Stimulated activated naive CD4-positive, alpha-beta T cell treated with Interleukin-2 at 50 U/mL for 16 hours (primary cell): ENCODE results near the gene RAB20.
"Not testable (repeated sequence)": the region's sequence is repeated elsewhere in the genome, so short reads cannot be mapped to it uniquely, and the experiment has no call there.

Experiments
- DNase-seq: peaks from one replicate; lab custom pipeline; 2025; lab: John Stamatoyannopoulos, UW

The RAB20 gene

GRCh38 chr13:110509971-110510786 lies 51.3 kb downstream of the RAB20 start:
- DNase-seq, result no peak

DNA sequence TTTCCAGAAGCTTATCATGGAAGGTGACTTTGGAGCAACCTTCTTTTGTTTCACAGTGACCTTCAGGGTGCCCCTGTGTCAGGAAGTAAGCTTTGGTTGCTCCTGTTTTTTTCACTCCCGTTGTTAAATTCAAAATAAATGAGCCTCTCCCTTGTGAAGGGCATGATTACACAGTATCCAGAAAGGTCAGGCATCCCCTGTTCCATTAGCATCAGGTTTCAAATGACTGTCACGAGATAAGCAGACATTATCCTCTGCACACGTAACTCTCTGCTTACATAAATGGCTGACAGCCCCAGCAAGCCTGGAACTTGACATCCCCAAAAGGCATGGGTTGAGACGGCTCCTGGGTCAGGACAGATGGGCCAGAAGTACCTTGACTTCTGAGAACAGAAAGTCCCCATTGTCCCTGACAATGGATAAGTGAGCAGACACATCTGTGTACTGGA lies 52.0 kb downstream of the RAB20 start:
- no peak for DNase-seq

DNA sequence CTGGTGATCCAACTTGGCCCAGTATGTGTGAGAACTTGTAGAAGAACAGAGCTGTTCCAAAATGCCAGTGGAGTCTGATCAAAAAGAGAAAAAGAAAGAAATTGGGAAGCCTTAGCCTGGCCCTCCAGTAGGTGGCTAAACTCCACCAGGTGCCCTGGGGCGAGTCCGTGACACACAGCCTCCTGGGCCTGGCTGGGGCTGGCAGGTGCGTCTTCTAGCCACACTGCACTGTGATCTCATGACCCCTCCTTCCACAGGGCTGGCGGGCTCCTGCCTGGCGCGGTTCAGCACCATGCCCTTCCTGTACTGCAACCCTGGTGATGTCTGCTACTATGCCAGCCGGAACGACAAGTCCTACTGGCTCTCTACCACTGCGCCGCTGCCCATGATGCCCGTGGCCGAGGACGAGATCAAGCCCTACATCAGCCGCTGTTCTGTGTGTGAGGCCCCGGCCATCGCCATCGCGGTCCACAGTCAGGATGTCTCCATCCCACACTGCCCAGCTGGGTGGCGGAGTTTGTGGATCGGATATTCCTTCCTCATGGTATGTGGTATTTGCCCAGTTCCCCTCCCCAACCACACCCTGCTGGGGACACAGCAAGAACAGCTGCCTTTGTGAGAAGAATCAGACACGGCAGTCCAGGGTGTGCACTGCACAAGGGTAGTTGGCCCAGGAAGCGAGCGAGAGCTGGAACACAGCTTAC lies 53.7 kb downstream of the RAB20 start:
- DNase-seq, result no peak

DNA sequence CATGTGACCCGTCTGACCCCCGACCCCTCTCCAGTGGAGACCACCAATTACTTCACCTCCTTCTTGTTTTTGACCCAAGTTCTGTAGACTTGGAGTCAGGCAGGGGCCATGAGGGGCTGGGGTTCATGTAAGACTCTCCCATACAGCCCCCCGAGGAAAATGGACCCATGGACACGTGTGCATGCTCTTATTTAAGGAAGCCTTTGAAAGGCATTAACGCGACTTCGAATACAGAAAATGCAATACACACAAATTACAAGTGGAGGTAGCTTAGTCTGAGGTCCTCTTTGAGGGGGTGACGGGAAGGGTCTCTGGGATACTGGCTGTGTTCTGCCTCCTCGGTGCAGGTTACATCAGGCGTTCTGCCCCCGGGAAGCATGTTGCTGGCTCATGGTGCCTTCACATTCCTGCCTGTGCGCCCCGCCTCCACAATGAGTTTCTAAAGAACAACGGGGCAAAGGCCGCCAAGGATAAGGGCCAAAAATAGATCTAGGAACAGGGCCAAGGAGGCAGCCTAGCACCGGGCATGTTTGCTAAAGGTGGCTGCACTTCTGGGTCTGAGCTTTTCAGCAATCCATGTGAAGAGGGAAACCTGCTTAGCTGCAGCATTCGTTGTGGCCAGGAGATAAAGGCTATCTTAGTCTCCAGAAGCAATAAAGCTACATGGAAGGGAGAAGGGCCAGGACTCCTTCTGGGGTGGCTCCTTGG lies 54.5 kb downstream of the RAB20 start:
- no peak for DNase-seq

GRCh38 chr13:110506396-110506795 lies 55.1 kb downstream of the RAB20 start:
- no peak for DNase-seq

- DNase-seq, result no peak
These were observed 55.9 kb downstream of the RAB20 start for GRCh38 chr13:110505594-110505993.

DNA sequence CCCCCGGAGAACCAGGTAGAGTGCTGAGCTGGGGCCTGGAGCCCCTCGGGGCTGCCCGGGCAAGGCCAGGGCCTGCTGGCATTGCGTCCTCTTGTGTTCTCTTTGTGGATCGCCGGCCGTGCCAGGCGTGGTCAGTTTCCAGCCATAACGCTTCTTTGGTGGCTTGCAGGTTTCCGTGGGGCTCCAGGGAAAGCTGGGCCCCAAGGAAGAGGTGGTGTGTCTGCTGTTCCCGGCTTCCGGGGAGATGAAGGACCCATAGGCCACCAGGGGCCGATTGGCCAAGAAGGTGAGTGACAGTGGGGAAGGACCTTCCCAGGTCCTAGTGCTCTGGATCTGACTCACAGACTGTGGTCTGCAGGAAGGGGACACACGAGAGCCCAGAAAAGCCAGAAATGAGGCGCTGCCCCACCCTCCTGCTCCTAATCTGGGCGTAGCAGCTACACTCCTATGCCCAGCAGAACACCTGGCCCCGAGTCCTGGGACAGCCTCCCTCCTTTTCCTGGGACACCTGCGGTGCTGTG lies 57.5 kb downstream of the RAB20 start:
- DNase-seq, result no peak

DNA sequence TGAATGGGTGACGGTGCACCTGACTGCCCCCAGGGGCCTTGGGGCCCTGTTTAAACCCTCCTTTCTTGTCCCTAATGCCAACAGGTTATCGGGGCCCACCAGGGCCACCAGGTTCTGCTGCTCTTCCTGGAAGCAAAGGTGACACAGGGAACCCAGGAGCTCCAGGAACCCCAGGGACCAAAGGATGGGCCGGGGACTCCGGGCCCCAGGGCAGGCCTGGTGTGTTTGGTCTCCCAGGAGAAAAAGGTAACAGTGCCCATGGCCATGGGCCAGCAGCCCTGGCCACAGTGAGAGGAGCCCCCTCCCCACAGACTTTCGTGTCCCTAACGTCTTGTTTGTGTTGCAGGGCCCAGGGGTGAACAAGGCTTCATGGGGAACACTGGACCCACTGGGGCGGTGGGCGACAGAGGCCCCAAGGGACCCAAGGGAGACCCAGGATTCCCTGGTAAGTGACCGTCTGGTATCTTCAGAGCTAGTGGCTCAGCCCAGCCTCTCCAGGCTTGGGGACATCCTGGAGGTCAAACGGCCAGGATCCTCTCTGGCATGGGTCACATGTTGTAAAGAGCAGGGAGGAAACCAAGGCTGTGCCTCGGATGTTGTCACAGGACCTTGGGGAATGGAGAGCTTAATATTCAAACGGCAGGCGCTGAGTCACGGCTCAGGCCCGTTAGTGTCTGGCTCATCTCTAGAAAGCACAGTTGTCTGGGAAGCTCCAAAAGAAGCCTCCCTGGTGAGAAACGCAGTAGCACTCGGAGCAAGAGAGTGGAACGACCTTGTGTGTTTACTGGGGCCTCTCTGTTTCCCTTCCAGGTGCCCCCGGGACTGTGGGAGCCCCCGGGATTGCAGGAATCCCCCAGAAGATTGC lies 58.3 kb downstream of the RAB20 start:
- DNase-seq, result no peak

- DNase-seq, result no peak
These were observed 60.3 kb downstream of the RAB20 start for GRCh38 chr13:110501188-110501587.

- DNase-seq, result no peak
These were observed 61.2 kb downstream of the RAB20 start for GRCh38 chr13:110500341-110500740.

DNA sequence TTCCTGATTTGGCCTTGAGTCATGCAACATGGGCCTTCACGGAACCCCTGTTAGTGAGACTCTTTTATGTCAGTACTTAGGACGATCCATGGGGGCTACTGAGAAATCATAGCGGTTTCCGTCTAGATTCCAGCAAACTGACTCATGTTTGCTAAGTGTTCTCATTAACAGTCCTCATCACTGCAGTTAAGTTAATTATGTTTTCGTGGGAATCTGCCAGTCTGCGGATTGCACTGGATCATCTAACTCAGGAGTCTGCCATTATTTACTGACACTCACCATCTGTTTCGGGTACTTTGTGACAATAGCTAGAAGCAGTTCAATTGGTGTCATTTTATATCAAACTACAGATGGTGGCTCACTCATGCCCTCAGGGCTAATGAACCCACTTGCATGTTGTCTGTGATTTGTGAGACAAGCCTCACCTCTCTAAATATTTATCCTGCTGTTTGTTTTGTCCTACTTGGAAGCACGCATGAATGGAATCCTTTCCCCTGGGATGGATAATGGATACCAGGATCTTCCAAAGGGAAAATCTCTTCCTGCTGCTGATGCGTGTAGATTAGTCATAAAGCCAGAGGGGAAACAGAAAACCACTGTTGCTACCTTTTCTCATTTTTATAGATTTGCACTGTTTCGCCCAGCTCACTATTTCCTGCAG lies 61.8 kb downstream of the RAB20 start:
- no peak for DNase-seq

- no peak for DNase-seq
These were observed 62.8 kb downstream of the RAB20 start for GRCh38 chr13:110498765-110499164.

DNA sequence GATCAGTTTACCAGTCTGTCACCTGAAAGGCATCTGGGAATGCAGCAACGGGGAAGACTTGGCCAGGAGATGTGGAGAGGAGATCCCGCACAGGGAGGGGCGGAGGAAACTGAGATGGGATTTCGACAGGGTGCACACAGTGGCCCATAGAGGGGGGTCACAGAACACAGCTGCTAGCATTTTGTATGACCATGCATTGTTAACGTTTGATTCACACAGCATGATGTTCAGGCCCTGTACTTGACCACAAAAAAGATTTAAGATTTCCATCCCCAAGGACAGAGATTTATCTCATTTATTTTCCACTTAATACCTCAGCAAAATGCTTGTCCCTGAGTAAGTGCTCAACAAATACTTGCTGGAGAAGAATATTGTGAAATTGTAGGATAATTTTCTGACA lies 63.2 kb downstream of the RAB20 start:
- no peak for DNase-seq

DNA sequence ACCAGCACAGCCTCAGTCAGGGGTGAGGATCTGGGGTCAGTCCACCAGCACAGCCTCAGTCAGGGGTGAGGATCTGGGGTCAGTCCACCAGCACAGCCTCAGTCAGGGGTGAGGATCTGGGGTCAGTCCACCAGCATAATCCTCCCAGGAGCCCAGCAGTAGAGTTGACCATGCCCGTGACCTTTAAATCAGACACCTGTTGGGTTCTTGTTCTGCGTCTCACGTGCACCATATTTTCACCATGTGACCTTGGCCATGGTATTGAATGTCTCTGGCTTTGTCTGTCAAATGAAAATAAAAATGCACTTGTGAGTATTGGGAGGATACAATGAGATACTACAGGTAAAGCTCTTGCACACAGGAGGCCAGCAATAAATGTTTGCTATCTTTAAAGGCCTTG lies 63.6 kb downstream of the RAB20 start:
- not testable (repeated sequence) for DNase-seq

GRCh38 chr13:110497003-110497402 lies 64.5 kb downstream of the RAB20 start:
- no peak for DNase-seq

- DNase-seq, result no peak
These were observed 65.2 kb downstream of the RAB20 start for GRCh38 chr13:110496281-110496680.

DNA sequence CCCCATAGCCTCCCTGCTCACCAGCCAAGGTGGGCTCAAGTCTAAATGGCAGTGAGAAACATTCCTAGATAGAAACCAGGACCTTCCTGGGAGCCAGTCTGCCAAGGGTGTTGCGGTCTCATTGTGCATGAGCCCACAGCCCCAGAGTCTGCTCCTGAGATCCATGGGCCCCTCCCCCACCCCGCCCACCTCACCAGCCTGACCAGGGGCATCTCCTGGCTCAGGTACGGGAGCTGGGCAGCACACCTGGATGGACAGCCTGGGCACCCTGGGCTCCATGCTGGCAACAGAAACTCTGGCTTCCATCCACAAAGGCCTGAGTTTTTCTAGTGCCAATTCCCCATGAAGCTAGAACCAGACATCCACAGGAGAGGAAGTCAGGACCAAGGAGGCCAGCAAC lies 65.6 kb downstream of the RAB20 start:
- DNase-seq, result no peak

DNA sequence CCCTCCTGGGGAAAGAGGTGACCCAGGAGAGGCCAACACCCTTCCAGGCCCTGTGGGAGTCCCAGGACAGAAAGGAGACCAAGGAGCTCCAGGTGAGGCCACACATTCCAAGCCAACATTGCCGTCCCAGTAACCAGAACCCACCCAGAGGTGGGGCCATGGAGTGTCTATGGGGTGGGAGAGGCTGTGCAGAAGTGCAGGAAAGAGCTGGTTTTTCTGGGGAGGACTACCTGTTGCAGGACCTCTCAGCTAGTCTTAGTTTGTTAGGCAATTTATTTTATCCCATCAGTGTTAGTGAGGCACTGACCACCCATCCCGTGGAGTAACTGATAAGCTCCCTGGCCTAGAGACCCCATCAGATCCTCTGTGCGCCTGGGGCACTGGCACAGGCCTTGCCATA lies 66.1 kb downstream of the RAB20 start:
- DNase-seq, result no peak

GRCh38 chr13:110493613-110494012 lies 67.9 kb downstream of the RAB20 start:
- no peak for DNase-seq

GRCh38 chr13:110492679-110493593 lies 68.6 kb downstream of the RAB20 start:
- DNase-seq, result no peak
